G401.6 (cell line): ENCODE data around the gene CNTD1.

Experiments used
- FAIRE-seq: peaks from 2 replicates; lab custom pipeline; 2012; peaks lifted over from hg19 to GRCh38; lab: Jason Lieb, UNC

The CNTD1 gene

GRCh38 chr17:42779936-42780850 is 18.5 kb upstream of the CNTD1 start, which contains the start of gene WNK4:
Gene WNK4, plus strand, starts transcription at chr17:42780610. Its CDS starts 89 bp downstream, at chr17:42780699.
- no peak for FAIRE-seq

DNA sequence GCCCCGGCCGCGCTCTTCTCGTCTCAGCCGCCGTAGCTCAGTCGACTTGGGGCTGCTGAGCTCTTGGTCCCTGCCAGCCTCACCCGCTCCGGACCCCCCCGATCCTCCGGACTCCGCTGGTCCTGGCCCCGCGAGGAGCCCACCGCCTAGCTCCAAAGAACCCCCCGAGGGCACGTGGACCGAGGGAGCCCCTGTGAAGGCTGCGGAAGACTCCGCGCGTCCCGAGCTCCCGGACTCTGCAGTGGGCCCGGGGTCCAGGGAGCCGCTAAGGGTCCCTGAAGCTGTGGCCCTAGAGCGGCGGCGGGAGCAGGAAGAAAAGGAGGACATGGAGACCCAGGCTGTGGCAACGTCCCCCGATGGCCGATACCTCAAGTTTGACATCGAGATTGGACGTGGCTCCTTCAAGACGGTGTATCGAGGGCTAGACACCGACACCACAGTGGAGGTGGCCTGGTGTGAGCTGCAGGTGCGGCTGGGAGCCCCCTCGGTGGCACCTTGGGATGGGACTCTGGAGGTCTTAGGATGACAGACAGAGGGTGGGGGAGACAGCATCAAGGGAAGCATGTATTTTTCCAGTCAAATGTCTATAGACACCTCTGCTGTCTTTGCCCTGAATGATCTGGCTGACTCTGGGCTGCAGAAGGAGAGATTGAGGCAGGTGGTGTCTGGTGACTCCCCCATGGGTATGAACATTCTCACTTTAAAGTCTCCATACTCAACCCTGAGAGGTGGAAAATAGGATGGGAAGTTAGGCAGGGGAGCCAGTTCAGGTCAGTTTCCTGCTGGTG is 17.6 kb upstream of the CNTD1 start:
- no peak for FAIRE-seq

- FAIRE-seq: no peak
Observed at GRCh38 chr17:42781639-42782165, 17.0 kb upstream of the CNTD1 start.

DNA sequence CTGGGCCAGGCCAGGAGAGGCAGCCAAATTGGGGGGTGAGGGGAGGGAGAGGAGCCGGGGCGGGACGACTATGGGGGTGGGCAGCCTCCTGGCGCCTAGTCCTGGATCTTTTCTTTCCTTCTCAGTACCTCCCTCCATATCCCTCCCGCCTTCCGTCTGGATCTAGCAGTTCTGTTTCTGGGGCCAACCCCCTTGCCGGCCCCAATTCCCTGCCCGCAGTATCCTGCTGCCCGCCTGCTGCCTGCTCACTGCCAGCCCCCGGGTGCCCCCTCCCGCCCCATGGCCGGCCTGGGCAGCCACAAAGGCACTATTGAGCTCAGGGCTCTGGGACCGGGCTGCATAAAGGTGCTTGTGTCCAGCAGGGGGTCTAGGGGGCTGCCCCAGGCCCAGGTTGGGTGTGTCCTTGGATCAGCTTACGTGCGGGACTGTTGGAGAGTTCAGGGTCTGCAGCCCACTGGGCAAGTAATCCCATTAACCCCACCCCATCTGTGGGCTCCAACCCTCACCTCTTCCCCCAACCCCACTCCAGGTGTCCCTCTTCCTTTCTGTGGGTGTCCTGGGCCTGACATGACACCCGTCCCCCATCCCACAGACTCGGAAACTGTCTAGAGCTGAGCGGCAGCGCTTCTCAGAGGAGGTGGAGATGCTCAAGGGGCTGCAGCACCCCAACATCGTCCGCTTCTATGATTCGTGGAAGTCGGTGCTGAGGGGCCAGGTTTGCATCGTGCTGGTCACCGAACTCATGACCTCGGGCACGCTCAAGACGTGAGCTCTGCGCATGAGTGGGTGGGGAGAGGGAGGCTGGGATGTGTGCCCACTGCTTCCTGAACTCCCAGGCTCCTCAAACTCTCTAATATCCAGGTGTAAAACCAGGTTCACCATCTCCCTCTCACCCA is 16.2 kb upstream of the CNTD1 start:
- no peak for FAIRE-seq

- FAIRE-seq: no peak
Observed at GRCh38 chr17:42783062-42783790, 15.4 kb upstream of the CNTD1 start.

DNA sequence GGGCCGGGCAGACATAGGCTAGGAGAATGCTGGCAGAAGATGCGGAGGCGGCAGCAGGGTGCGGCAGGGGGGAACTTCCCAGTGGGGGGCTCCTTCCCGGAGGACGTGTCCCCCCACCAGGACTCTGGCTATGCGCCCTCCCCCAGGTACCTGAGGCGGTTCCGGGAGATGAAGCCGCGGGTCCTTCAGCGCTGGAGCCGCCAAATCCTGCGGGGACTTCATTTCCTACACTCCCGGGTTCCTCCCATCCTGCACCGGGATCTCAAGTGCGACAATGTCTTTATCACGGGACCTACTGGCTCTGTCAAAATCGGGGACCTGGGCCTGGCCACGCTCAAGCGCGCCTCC is 14.9 kb upstream of the CNTD1 start:
- no peak for FAIRE-seq

DNA sequence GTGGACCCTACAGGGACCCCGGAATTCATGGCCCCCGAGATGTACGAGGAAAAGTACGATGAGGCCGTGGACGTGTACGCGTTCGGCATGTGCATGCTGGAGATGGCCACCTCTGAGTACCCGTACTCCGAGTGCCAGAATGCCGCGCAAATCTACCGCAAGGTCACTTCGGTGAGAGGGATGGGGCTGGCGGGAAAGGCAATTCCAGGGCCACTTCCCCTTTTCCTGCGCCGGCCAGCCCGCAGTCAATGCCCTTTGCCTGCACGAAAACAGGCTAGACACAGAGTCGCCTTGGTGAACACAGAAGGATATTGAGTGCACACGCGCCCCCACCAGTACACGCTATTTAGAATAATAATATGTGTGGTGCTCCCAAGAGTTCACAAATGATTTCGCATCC is 14.3 kb upstream of the CNTD1 start:
- no peak for FAIRE-seq

- no peak for FAIRE-seq
Observed at GRCh38 chr17:42784811-42785592, 13.7 kb upstream of the CNTD1 start.

DNA sequence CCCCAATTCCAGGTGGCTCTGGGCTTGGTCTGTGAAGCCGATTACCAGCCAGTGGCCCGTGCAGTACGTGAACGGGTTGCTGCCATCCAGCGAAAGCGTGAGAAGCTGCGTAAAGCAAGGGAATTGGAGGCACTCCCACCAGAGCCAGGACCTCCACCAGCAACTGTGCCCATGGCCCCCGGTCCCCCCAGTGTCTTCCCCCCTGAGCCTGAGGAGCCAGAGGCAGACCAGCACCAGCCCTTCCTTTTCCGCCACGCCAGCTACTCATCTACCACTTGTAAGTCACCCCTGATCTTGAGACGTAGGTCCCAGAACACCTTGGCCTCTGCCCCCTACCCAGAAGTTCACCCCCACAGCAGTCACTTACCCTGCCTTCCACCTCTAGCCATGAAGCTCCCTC is 11.4 kb upstream of the CNTD1 start:
- no peak for FAIRE-seq

DNA sequence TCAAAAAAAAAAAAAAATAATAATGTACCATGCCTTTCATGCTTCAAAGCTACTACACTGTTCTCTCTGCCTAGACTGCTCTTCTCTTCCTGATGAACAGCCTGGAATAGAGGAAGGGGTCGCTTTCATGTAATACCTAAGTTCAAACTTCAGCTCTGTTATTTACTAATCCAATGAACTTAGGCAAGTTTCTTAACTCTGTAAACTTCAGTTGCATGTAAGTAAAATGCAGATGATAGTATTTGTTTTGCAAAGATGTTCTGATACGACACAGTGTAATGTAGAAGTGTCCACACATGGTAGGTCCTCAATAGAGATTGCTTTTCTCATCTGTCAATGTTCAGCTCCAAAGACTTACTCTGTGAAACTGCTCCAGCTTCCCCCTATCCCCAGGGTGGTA is 6.7 kb upstream of the CNTD1 start:
- FAIRE-seq: no peak

DNA sequence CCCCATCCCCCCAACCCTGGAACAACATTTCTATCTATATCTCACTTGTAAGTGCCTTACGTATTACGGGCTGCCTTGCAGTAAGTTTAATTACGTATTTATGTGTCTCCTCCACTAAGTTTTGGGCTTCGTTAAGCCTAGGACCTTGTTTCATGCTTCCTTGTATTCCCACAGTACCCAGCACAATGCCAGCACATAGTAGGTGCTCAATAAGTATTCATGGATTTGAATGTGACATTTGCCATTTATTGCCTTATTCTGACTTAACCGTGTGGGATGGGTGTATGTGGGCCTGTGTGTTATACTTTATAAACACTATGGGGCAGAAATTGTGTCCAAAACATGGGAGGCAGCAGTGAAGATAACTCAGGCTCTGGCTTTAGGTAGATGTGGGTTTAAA is 6.1 kb upstream of the CNTD1 start:
- no peak for FAIRE-seq

DNA sequence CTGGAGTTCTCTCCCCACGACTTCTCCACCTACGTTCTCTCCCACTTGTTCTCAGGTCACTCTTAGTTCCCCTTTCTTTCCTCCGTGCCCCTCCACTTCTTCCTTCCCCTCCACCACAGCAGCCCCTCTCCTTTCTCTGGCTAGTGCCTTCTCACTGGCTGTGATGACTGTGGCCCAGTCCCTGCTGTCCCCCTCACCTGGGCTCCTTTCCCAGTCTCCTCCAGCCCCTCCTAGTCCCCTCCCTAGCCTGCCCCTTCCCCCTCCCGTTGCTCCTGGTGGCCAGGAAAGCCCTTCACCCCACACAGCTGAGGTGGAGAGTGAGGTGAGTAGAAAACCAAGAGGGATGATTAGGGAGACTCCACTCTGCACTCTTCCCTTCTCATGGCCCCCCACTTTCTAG is 3.6 kb upstream of the CNTD1 start:
- FAIRE-seq: no peak

- FAIRE-seq: no peak
Observed at GRCh38 chr17:42795465-42795864, 3.2 kb upstream of the CNTD1 start.

- FAIRE-seq: no peak
Observed at GRCh38 chr17:42796066-42796758, 2.4 kb upstream of the CNTD1 start.

DNA sequence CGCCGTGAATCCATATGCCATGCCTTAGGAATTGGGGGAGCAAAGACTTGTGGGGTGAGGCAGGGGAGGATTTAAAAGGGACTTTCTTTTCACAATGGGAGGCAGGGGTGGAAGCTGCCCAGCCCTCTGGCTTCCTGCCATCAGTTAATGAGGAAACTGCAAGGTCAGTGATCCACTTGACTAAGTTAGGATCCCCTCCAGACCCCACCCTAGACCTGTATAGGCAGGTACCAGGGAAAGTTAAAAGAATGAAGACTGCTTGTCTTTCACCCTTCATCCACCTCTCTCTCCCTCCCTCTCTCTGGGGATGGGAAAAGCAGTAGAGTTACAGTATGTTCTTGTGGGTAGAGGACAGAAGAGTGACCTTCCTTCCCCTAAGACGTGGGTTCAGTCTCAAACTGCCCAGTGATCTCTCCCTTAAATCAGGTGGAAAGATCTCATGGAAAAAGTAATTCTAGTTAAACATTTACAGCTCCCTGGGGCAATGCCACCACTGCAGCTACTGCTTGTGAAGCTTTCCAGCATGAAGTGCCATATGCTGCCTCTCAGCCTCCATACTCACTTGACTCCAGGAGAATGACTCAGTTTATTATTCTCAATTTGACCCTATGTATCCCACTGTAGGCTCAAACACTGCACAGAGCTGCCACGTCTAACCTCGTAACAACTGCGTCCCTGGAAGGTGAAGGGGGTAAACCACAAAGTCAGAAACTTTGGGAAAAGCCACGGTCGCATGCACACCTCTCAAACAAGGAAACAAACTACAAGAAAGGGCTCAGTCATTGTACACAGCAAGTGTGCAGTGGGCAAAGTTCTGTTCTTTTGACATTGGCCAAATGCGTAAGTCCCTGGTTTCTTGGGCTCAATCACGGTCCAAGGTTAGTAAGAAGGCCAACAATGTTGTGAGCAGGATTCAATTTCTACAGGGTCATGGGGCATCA is 1.3 kb upstream of the CNTD1 start:
- FAIRE-seq: no peak

DNA sequence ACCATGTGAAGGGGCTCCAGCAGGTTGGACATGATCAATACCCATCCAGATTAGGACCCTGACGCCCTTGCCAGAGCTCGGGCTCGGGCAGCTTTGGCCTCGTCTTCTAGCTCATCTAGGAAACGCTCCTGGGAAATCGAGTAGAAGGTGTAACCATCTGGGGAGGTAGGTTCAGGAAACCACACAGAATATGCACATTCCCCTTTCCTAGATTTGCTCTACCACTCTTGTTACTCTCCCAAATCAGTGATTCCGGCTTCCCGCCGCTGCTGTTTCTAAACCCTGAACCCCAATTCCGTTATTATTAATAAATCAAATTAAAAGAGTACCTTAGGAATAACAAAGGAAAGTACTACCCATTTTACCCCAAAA is 664 bp upstream of the CNTD1 start:
- no peak for FAIRE-seq

- FAIRE-seq: no peak
Observed at GRCh38 chr17:42803074-42803883, 4.6 kb downstream of the CNTD1 start.

DNA sequence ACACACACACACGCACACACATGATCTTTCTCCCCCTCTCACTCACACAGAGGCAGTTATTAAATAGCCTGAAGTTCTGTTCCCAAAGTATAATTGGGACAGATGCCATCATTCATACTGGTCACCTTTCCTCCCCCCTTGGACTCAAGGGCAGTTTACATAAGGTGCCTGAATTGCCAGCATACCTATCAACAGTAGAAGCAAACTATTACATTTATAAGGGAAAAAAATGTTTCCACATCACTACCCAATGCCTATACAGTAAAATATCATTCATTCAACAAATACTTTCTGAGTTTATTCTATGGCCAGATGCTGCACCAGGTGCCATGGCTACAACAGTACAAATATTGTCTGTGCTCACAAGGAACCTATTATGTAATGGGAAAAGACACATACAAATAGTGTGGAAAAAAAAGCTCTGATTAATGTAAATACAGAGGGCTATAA is 6.3 kb downstream of the CNTD1 start:
- no peak for FAIRE-seq
